HG03175 (cell line): Measurements from ENCODE around the gene CDK5RAP2.
A peak's percentile ranks its signal among the peaks of the same experiment; 100 is the strongest.

Experiments used
- ATAC-seq: cut with Tn5 transposase; IDR thresholded peaks from one replicate; pipeline ENCODE4 v1.9.1; 2021; ENCODE audit warnings: mild to moderate bottlenecking, moderate library complexity; ENCODE audit not compliant: unreplicated experiment

CDK5RAP2 gene

DNA sequence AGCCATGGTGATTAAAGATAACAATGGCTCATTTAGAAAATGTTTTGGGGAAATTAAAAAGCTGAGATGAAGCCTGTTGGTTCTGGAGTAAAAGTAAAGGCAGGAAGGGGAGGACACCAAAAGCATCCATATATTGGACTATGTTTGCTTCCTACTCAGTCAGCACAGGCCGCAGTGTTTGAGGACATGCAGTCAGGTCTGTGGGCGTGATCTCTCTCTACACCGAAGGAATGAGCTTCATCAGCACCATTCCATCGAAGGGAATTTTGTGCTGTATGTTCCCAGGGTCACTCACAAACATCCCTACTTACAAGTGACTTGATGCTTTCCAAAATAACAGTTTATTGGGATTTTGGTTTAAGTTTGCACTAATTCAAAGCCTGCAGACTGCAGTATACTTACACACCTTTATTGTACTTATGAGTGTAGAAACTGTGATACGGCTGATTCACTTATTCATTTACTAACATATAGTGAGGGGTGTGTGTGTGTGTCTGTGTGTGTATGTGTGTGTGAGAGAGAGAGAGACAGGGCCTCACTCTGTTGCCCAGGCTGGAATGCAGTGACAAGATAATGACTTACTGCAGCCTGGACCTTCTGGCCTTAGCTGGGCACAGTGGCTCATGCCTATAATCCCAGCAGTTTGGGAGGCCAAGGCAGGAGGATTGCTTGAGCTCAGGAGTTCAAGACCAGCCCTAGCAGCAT, 13.4 kb upstream of the CDK5RAP2 start:
- ATAC-seq, result no peak

DNA sequence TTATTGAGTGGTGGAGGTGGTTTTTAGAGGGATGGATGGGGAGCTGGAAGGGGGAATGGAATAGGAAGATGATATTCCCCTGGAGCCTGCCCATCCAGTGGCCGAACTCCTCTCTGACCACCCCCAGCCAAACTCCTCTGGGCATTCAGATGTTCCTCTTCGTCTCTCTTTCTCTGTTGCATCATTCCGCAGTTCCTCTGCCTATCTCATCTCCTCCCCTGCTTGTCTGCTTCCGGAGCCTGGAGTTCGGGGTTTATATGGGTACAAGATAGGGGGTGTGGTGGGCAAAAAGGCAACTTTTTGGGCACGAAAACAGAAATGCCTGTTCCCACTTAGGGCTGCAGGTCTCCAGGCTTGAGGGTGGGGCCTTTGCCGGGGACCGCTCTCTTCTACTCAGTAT, 12.2 kb upstream of the CDK5RAP2 start:
- no peak for ATAC-seq

DNA sequence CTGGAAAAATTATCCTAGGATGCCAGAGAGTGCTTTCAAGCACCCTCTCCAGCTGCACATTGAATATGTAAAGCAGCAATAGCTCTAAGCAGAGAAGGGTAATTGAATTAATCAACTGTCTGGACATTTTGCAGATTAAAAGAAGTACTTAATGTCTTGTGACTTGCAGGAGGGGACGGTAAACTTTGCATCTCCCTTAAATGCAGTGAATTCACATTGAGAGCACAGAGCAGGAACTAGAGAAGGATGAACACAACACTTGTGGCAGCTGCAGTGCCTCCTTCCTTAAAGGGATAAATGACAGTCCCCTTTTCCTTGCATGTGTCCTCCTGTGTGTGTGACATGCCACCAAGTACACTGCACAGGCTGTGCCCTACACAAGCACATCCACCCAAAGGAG, 7.4 kb upstream of the CDK5RAP2 start:
- ATAC-seq, result no peak

DNA sequence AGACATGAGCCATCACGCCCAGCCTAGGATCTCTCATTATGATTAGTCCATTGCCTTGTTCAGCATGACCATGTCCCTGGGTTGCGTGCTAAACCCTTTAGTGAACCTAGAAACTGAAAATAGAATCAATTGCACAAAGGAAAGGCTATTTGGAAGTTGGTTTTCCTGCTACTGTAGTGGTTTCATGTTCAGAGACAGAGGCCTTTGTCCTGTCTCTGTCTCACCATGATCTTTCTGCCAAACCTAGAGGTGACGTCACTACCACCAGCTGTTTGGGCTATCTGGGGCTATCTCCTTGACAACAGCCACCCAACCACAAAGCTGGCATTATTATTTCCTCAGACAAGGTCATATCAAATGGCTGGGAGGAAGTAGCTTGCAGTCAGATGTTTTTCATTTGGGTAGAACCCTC, 4.0 kb upstream of the CDK5RAP2 start:
- ATAC-seq, result peak; percentile 48

DNA sequence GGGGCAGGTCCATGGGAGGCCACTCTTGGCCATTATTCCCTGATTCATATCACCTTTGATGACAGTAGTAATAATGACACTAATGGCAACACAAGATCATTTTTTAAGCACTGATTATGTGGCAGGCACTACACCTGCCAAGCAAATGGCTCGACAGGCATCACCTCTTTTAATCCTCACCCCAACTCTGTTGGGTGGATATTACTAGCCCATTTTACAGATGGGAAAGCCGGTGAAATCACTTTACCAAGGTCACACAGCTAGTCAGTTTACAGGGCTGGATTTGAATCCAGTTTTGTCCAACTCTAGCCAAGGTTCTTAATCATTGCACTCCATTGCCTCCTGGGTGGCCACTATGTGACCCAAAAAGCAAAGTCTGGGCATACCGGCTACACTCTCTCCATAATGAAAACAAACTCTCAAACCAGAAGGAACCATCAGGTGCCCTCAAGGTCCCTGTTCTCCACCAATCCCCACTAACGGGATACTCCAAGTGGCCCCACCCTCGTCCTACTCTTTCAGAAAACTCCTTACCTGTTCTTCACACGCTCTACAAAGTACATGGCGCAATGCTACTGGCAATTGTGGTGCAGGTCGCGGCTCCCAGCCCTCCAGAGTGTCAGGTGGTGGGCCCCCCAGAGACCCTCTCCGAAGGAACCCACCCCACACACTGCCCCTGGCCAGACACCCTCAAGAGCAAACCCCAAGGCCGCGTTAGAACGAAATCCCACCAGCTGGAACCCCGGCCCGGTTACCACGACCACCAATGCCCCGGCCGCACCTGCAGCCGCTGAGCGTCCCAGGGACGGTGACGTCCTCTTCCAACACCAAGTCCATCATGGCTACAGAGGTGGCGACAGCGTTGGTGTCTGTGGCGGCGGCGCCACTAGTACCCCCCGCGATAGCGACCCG, 572 bp downstream of the CDK5RAP2 start:
- peak; percentile 34 for ATAC-seq

DNA sequence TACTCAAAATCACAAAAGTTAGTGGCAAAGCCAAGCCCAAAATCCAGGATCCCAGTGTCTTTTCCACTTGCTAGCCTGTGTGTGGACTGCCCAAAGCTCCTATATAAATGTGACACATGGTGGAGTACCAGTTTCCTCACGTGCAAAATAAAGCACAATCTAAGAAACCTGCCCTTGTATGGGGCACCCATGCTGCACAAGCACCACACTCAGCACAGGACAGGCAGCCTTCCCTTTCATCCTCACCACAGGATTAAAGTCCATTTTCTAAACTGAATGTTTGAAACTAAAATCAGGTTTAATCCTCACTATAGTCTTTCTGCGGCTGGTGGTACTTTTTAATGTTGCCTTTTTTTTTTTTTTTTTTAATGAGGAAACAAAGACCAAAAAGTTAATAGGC, 5.5 kb downstream of the CDK5RAP2 start:
- ATAC-seq, result no peak

DNA sequence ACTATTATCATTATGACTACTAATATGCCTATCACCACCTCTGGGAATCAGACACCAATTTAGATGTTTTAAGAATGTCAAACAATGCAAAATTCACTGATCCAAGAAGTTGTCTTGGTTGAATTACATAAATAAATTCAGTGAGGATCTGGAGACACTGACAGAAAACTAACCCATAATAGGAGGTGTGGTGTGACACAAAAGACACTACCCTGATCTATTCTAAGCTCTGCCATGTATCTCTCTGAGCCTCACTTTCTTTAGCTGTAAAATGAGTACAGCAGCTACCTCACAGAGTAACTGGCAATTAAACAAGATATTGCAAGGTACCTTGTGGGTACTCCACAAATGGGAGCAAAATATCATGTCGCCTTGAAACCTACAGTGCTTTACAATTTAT, 7.5 kb downstream of the CDK5RAP2 start:
- no peak for ATAC-seq

DNA sequence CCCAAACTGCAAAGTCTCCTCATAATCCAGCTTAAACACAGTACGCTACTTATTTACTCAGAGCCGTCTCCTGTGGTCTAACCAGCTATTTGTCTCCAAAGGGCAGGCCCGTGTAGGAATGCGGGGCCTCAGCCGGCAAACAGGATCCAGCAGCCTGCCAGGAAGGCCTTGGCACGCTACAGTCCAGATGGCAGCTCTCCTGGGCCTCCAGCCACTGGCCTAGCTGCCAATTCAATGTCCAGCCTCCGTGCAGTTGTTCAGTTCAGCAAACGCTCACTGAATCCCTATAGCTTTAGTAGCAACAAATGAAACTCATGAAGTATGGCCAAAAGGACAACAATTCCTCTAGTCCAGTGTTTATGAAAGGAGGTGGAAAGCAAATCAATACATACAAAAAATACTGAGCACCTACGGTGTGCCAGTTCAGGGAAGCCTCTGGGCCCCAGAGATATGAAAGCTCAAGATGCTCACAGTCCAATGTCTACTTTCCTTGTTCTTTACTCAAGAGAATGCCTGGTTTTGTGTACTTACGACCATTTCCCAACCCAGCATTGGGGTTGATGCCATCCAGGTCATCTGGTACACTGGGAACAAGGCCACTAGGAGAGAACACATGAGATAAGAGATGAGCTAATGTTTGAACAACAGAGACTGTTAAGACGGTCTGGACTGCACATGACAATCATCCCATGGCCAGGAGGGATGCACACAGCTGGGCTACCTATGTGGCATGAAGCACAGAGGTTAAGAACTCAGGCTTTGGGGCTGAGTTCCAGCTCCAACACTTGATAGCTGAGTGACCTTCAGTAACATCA, 8.3 kb downstream of the CDK5RAP2 start:
- no peak for ATAC-seq

DNA sequence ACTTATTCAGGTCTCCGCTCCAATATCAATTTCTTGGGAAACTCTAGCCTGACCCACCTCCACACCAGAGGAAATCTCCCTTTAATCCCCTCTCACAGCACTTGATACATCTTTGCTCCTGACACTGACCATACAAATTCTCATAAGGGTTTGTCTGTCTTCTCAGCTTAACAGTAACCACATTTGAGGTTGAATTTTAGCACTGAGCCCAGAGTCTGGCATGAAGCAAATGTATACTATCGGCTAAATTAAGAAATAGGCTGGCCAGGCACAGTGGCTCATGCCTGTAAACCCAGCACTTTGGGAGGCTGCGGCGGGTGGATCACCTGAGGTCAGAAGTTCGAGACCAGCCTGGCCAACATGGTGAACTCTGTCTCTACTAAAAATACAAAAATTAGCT, 9.7 kb downstream of the CDK5RAP2 start:
- ATAC-seq, result no peak

DNA sequence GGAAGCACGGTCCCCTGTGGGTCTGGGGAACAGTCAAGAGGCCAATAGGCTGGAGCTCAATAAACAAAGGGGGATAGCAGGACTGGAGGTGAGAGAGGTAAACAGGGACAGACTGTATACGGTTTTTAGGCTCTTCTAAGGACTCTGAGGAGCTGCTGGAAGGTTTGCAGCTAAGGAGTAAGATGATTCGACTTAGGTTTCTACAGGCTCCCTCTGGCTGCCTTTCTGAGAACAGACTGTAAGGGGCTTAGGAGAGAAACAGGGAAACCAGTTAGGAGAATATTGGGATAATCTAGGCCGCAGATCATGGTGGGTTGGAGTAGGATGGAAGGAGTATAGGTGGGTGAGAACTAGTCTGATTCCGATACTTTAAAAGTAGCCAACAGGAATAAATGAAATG, 10.4 kb downstream of the CDK5RAP2 start:
- no peak for ATAC-seq

DNA sequence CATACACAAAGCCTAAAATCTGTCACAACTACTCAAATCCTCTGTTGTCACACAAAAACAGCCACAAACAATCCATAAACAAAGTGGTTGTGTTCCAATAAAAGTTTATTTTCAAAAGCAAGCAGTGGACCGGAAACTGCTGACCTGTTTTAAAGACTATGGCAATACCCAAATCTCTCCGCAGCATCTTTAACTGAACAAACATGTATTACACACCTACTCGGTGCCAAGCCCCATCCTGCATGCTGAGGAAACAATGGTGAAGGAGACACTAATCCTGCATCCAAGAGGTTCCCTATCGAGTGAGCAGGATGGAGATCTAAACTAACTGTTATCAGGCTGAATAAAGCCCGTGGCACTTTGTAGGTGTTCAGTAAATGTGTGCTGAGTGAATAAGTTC, 11.2 kb downstream of the CDK5RAP2 start:
- no peak for ATAC-seq

DNA sequence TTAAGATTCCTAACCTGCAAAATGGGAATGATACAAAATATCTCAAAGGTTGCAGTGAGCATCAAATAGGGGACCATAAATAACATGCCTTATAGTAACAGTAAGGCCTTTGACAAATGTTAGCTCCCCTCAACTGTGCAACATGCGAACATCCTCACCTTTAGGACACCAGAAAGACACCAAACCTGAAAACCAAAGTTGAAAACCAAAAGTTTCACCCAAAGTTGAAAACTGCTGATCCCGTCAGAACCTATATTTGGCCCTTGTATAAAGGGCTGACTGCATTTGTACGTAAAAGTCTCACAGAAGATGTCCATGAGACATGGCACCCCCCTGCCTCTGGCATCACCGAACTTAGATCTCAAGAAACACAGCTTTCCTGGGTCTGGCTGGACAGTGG, 12.1 kb downstream of the CDK5RAP2 start:
- ATAC-seq, result no peak

DNA sequence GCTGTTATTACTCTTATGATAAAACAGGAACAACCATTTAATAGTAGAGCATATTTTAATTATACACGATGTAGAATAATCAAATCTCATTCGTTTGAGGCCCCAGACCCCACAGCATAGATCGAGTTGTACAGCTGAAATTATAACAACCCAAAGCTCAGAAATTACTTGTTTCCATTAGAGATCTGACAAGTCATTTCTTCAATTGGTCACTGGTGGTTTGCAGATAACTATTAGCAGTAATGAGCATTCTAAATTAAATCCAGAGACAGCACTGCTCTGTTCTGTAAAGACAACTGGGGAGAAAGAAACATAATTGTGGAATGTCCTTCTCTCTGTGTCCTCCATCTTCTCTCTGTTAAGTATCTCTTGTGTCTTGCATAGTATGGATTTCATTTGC, 12.9 kb downstream of the CDK5RAP2 start:
- no peak for ATAC-seq

DNA sequence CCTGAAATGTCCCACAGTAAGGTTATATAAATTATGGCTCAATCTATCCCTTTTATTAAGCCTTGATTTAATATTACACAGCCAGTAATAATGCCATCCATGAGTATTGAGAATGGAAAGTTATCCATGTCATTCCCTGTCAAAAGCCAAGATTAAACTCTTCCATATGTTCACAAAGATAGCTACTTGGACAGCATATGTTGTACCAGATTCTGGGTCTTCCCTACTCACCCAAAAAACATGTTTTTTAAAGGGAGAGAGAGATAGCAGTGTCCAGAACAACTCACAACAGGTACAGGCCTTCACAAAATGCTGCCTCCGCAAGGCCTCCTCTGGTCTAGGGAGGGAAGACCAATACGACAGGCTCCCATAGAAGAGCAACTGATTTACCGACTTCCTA, 15.4 kb downstream of the CDK5RAP2 start:
- ATAC-seq, result no peak

DNA sequence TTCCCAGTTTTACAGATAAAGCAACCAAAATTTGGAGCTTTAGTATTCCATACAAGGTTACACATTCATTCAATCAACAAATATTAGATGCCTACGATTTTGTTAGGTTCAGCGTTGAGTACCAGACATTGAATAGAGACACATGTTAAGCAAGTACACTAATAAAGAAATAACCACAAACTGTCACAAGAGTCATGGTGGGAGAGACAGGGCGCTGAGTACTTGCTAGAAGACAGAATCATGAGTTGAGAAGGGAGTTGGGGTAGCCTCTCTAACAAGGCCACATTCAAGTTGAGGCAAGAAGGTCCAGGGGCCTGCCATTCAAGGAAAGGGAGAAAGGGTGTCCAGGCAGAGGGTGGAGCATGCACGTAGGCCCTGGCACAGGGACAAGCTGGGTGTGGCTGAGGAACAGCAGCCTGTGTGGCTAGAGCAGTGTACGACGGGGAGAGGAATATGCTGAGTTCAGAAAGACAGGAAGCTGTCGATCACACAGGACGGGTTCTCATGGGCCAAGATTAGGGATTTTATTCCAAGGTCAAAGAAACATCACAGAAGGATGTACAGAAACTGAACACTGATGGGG, 17.0 kb downstream of the CDK5RAP2 start:
- ATAC-seq, result no peak

DNA sequence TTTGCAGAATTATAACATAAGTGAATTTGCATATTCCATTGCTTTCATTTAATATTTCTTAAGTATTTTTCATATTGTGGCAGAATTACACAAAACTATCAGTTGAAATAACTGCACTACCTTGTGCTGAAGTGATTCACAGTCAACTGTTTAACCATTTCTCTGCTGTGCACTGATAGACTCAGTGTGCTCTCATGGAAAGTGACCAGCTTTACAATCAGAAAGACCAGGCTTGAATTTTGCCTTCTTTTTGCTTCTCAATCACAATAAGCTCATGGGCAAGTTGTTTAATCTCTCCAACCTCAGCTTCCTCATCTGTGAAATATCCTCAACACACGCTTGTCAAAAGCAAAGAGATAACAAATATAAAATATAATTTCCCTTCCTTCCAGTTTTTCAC, 18.3 kb downstream of the CDK5RAP2 start:
- no peak for ATAC-seq

DNA sequence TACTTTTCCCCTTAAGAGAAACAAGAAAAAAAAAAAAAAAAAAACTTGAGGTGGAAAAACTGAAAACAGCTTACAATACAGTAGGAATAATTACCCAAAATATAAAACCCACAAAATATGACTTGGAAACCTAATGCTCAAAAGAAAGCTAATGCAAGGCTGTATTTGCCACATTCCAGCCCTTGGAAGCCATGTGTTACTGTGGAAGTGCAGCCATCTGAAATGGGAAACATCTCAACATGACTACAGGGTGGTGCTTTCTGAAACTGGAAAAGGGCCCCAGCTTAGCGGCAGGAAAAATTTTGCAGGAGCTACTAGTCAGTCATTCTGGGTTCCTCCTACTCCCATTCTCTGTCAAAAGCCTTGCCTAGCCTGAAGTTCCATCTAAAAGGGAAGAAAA, 20.4 kb downstream of the CDK5RAP2 start:
- no peak for ATAC-seq

DNA sequence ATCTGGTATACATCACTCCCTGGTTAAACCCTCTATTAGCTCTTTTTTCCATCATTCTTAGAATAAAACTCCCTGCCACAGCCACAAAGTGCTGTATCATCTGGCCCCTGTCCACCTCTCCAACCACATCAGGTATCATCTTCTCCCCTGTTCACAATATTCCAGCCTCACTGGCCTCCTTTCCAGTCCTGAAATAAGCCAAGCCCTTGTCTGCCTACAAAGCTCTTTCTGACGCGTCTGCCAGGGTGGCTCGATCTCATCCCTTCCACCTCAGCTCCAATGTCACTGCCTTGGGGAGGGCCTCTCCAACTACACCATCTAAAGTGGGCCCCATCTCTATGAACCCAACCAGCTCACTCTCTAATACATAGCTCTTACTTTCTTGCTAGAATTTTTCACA, 21.5 kb downstream of the CDK5RAP2 start:
- ATAC-seq, result no peak

DNA sequence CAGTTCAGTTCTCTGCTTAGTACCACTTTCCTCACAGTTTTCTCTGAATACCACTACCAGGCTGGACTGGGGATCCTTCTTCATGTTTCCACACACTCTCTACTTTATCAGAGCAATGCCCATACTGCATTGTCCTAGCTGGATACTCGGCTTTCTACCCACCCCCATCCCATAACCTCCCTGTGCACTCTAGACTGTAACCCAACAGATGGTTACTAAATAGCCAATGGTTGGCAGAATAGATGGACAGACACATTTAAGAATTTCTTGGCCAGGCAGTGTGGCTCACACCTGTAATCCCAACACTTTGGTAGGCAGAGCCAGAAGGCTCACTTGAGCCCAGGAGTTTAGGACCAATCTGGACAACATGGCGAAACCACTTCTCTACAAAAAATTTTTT, 22.8 kb downstream of the CDK5RAP2 start:
- ATAC-seq, result no peak

DNA sequence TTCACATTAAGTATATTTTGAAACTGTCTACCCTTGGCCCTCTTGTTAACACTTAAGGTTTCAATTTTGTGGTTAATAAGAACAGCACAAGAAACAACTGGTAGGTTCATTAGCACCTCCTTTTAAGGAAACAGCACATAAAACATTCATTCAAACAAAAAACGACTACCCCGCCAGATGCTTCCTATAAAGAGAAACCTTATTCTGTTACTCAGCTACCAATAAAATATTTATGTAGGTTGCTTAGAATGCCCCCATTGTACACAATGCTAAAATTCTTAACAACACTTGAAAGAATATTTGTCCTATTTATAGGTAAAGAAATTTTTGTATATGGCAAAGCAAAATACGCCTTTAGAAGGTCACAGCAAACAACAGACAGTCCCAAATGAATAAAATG, 23.2 kb downstream of the CDK5RAP2 start:
- no peak for ATAC-seq

DNA sequence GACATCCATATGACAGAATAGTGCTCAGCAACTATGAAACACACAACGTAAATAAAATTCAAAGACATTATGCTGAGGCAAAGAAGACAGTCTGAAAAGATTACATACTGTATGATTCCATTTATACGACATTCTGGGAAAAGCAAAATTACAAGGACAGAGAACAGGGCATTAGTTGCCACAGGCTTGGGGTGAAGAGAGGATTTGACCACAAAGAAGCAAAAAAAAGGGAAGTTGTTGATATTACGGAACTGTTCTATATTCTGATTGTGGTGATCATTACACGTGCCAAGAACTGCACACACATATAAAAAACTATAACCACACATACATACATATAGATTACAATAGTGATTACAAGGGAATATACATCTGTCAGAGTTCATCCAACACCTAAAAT, 24.1 kb downstream of the CDK5RAP2 start:
- no peak for ATAC-seq
